Measurements from ENCODE around the gene PFDN1. TPM values are rescaled to one million over a fixed set of nuclear protein-coding genes. Genes with fewer than 3 reads are reported as not detected.

PFDN1 gene
- total RNA-seq, 4 donors from 2014 or later = 58.7 to 91.7 (median 76.2) TPM

DNA sequence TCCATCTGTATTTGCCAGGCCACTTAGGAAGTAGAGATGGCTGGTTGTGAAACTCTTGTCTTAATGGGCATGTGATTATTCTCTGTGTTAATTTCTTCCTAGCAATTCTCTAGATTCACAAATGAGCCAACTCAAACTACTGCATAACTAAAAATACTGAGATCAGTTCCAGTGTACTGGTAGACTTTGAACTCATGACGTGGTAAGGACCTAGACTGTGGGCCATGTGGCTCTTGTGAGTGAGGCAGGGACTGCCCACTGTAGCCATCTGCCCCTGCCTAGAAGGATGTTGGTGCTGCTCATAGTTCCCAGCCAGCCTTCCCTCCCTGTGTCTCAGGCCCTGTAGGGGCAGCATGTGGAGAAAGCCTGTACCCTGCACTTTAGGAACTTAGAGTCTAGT is 80.5 kb downstream of the PFDN1 start:
- 100% methylated on average over 1 of the region's 1 CpG for WGBS

DNA sequence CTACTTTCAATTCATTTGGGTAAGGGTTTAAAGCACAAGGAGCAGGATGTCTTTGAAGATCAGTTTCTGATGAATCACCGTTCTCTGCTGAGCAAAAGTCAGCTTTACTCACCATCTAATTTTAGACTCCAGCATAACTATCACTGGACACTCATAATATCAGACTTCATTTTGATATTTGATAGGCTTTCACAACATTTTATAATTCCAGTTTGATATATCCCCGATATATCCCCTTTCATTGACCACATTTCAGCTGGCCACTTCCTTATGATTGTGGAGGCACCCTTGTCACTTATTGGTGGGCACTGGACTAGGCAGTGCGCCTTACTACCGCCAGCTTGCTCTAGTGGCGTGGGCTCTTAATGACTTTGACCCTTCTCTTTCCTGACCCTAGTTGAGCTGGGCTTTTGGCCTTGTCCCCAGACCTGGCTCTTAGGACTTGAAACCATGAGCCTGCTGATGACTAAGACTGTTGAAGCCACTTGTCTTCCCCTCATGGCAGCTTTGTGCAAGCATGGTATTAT is 81.1 kb downstream of the PFDN1 start:
- 85% methylated on average over 5 of the region's 5 CpGs for WGBS
- Histone ChIP-seq H3K36me3 (no peaks in the 10 kb centered on the region), H3K4me1 (peaks cover 25% of the 10 kb centered on the region), H3K9me3 (no peaks in the 10 kb centered on the region), H3K4me3 (no peak overlapping the region), H3K27ac (peak overlapping the region; percentile 9), H3K27me3 (no peaks in the 10 kb centered on the region)
- TF ChIP-seq EP300 (IDR thresholded peaks at IDR 0.05) (no peak), POLR2A (IDR thresholded peaks at IDR 0.05) (no peak), POLR2AphosphoS5 (IDR thresholded peaks at IDR 0.05) (no peak)
- TF ChIP-seq, protein P1, sequence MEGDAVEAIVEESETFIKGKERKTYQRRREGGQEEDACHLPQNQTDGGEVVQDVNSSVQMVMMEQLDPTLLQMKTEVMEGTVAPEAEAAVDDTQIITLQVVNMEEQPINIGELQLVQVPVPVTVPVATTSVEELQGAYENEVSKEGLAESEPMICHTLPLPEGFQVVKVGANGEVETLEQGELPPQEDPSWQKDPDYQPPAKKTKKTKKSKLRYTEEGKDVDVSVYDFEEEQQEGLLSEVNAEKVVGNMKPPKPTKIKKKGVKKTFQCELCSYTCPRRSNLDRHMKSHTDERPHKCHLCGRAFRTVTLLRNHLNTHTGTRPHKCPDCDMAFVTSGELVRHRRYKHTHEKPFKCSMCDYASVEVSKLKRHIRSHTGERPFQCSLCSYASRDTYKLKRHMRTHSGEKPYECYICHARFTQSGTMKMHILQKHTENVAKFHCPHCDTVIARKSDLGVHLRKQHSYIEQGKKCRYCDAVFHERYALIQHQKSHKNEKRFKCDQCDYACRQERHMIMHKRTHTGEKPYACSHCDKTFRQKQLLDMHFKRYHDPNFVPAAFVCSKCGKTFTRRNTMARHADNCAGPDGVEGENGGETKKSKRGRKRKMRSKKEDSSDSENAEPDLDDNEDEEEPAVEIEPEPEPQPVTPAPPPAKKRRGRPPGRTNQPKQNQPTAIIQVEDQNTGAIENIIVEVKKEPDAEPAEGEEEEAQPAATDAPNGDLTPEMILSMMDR (IDR thresholded peaks at IDR 0.05) = no peak
- no peak for DNase-seq (ENCODE audit: low spot score in 2 of 2)

More for the DNA sequence above, 80.5 kb downstream of the PFDN1 start:
- TF ChIP-seq EP300 (IDR thresholded peaks at IDR 0.05) (no peak), POLR2AphosphoS5 (IDR thresholded peaks at IDR 0.05) (no peak), POLR2A (IDR thresholded peaks at IDR 0.05) (no peak)
- TF ChIP-seq, protein P1 (IDR thresholded peaks at IDR 0.05) = no peak
- Histone ChIP-seq H3K4me1 (peaks cover 25% of the 10 kb centered on the region), H3K27ac (no peak overlapping the region), H3K27me3 (no peaks in the 10 kb centered on the region), H3K9me3 (no peaks in the 10 kb centered on the region), H3K36me3 (no peaks in the 10 kb centered on the region), H3K4me3 (no peak overlapping the region)
- no peak for DNase-seq (ENCODE audit: low spot score in 2 of 2)

DNA sequence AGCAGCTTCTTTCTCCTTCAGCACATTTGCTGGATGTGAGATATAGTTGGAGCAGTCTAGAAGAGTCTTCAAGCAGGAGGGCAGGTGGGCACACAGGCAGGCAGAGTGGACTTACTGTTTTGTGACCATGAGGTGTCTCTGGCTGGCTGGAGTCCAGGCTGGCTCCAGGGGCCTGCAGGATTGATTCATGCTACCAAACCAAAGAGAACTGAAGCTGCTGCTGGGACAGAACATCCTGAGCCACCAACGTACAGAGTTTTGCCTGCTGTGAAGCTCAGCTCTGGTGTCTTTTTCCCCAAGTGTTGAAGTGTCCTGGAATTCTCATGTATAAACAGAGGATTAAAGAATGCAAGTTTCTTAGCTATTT is 82.2 kb downstream of the PFDN1 start:
- Histone ChIP-seq H3K27ac (no peak overlapping the region), H3K9me3 (no peaks in the 10 kb centered on the region), H3K4me3 (no peak overlapping the region), H3K4me1 (peaks cover 27% of the 10 kb centered on the region), H3K36me3 (no peaks in the 10 kb centered on the region), H3K27me3 (no peaks in the 10 kb centered on the region)
- WGBS = 70% methylated on average over 1 of the region's 1 CpG
- no peak for DNase-seq (ENCODE audit: low spot score in 2 of 2)
- no peak for TF ChIP-seq POLR2A (IDR thresholded peaks at IDR 0.05)
- TF ChIP-seq, protein P1 (IDR thresholded peaks at IDR 0.05) = no peak
- TF ChIP-seq POLR2AphosphoS5 (IDR thresholded peaks at IDR 0.05) = no peak

DNA sequence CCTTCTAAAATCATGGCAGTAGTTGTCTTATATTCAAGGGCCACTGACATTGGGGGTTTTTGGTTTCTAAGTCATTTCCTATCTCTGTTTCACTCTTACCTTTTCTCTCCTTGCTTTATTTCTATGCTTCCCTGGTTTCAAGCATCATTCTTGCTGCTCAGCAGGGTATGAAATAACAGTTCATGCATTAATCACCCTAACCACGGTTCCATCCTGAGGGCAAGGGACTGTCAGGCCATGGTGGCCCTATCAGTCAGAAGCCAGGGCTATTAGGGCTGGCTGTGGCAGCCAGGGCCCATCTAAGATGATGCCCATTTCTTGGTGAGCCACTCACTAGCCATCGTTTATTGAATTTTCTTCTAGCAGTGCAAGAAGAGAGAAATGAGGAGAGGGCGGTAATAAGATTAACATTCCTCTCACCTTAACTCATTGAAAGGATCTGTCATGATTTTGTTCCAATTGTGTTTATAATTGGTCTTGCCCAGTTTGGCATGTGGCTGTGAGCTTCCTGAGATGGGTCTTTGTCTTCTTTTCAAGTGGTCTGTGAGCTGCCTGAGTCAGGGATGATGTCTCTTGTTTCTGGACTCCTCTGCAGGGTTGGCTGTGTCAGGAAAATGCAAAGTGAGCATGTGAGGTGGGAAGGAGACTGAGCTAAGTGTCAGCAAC is 82.7 kb downstream of the PFDN1 start:
- H3K27ac ChIP-seq = no peak overlapping the region
- H3K4me3 ChIP-seq = no peak overlapping the region
- DNase-seq (ENCODE audit: low spot score in 2 of 2) = no peak
- peaks cover 29% of the 10 kb centered on the region for H3K4me1 ChIP-seq
- H3K36me3 ChIP-seq = no peaks in the 10 kb centered on the region
- H3K9me3 ChIP-seq = no peaks in the 10 kb centered on the region
- TF ChIP-seq, protein P1 (IDR thresholded peaks at IDR 0.05) = no peak
- TF ChIP-seq POLR2A (IDR thresholded peaks at IDR 0.05) (no peak), EP300 (IDR thresholded peaks at IDR 0.05) (no peak), POLR2AphosphoS5 (IDR thresholded peaks at IDR 0.05) (no peak)
- 80% methylated on average over 3 of the region's 3 CpGs for WGBS
- no peaks in the 10 kb centered on the region for H3K27me3 ChIP-seq

DNA sequence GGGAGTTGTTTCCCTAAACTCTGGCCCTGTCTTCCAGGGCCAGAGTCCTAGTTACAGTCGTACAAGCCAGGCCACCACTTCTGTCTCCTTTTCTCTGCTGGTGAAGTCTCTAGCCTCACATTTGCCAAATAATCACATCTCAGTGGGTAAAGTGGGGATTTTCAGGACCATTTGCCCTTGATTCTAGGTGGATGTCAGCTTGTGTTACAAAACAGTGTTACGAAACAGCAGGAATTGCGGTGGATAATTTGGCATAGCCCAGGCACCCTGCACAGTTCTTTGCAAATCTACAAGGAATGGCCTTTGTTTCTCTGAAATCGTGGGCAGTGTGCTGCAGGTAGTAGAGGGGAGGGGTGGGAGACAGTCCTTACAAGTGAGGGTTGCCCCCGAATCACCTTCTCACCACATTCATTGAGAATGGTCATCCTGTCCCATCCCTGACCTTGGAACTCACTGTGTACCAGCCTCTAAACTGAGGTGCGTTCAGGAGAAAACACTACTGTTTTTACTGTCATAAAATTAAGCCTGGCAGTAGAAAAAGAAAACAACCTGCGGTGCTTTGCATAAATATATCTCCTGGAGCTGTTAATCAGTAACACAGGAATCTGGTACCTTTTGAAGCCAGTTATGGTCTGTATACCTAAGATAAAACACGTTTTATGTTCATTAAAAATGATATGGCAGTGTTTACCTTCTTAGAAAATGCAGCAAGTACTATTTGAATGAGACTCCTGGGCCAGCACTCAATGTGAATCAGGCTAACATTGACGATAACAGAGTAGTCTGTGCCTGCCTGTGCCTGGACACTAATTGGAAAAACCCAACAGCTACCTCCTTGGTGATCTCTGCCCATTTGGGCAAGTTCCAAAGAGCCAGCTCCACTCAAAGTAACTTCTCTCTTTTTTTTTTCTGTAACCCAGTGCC is 83.6 kb downstream of the PFDN1 start:
- DNase-seq (ENCODE audit: low spot score in 2 of 2) = no peak
- Histone ChIP-seq H3K27ac (peak overlapping the region; percentile 8), H3K4me3 (no peak overlapping the region), H3K36me3 (no peaks in the 10 kb centered on the region), H3K27me3 (no peaks in the 10 kb centered on the region), H3K9me3 (no peaks in the 10 kb centered on the region), H3K4me1 (peaks cover 29% of the 10 kb centered on the region)
- 63% methylated on average over 9 of the region's 9 CpGs for WGBS
- no peak for TF ChIP-seq POLR2AphosphoS5 (IDR thresholded peaks at IDR 0.05)
- no peak for TF ChIP-seq POLR2A (IDR thresholded peaks at IDR 0.05)
- TF ChIP-seq, protein P1 (IDR thresholded peaks at IDR 0.05) = no peak
- no peak for TF ChIP-seq EP300 (IDR thresholded peaks at IDR 0.05)

All from suprapubic skin (tissue), 4 donors.